GM12875 (cell line): ENCODE data around the gene ZSCAN25.
"Not testable (repeated sequence)": the region's sequence is repeated elsewhere in the genome, so short reads cannot be mapped to it uniquely, and the experiment has no call there.

ENCODE experiments used
- H3K4me3 ChIP-seq: one replicate; pipeline ENCODE4 v1.5.1; 2011; ENCODE audit warnings: low read depth, low read length, control low read depth
- TF ChIP-seq, protein P1 (sequence below): IDR thresholded peaks from 2 replicates; pipeline ENCODE4 v1.5.1; 2011; ENCODE audit warnings: low read depth, mild to moderate bottlenecking, control low read depth, inconsistent platforms, low read length, moderate library complexity, borderline replicate concordance; ENCODE audit not compliant: insufficient read depth

Gene ZSCAN25

DNA sequence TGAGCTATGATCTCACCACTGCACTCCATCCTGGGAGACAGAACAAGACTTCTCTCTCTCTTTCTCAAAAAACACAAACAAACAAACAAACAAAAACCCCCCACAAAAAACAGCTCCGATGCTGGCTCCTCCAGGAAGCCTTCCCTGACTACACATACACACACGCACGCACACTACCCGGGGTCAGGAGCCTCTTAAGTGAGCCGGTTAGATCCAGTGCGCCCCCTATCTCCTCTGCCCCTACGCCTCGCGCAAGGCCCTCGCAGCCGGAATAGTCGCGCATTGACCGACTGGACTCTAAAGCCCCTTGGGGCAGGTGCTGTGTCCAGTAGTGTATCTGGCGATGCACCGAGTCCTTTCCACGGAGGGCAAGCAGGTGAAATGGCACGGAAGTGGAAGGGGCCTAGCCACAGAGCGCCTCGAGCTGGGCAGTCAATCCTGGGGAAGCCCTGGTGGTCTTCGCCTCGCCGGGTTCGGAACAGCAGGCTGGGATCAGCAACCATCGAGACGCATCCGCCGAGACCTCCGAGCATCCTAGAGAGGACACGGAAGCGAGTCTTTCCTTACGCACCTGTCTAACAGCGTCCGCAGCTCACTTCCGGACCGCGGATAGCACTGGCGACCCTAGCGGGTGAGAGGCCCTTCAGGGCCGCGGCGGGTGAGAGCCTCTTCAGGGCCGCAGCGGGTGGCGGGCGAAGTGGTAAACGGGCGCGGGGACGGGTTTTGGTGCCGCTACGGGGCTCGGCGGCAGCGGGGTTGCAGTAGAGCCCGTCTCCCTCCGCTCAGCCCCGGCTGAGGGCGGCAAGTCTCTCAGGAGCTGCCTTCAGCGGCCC, at the start of gene ZSCAN25:
TSS of gene ZSCAN25 (plus strand) at position 588 of the 833 bp plus-strand sequence. CDS start 2,661 bp downstream, outside the sequence.
- TF ChIP-seq, protein P1, sequence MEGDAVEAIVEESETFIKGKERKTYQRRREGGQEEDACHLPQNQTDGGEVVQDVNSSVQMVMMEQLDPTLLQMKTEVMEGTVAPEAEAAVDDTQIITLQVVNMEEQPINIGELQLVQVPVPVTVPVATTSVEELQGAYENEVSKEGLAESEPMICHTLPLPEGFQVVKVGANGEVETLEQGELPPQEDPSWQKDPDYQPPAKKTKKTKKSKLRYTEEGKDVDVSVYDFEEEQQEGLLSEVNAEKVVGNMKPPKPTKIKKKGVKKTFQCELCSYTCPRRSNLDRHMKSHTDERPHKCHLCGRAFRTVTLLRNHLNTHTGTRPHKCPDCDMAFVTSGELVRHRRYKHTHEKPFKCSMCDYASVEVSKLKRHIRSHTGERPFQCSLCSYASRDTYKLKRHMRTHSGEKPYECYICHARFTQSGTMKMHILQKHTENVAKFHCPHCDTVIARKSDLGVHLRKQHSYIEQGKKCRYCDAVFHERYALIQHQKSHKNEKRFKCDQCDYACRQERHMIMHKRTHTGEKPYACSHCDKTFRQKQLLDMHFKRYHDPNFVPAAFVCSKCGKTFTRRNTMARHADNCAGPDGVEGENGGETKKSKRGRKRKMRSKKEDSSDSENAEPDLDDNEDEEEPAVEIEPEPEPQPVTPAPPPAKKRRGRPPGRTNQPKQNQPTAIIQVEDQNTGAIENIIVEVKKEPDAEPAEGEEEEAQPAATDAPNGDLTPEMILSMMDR, result peak; percentile 49; the same call in 1 of the 2 replicates

DNA sequence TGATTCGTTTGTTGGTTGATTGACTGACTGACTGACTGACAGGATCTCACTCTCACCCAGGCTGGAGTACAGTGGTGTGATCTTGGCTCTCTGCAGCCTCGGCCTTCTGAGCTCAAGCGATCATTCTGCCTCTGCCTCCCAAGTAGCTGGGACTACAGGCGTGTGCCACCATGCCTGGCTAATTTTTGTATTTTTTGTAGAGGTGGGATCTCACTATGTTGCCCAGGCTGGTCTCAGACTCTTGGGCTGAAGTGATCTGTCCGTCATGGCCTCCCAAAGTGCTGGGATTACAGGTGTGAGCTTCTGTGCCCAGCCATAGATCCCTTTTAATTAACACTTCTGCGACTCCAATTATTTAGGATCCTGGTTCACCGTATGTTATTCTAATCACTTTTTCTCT, 48.0 kb upstream of the ZSCAN25 start:
- not testable (repeated sequence) for H3K4me3 ChIP-seq

More for the DNA sequence above, at the start of gene ZSCAN25:
- H3K4me3 ChIP-seq, result peak within 1 kb of the TSS; percentile 87

DNA sequence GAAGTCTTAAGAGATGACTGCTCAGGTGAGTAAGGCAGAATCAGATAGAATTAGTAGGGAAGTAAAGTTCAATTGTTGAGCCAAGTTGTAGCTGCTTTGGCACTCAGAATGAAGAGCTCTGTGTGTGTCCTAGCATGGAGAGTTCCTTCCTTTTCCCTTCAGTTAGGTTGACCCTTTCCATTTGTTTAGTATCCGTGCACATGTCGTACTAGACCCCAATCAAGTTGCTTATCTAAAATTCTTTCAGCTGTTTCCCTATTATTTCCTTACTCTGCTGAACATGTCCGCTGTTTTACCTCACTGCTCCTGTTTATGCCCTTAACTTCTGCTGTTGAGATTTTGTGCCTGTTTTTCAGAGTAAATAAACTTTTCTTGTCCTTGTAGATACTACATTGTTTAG, 45.0 kb upstream of the ZSCAN25 start:
- TF ChIP-seq, protein P1, result no peak
- H3K4me3 ChIP-seq, result no peak overlapping the region

DNA sequence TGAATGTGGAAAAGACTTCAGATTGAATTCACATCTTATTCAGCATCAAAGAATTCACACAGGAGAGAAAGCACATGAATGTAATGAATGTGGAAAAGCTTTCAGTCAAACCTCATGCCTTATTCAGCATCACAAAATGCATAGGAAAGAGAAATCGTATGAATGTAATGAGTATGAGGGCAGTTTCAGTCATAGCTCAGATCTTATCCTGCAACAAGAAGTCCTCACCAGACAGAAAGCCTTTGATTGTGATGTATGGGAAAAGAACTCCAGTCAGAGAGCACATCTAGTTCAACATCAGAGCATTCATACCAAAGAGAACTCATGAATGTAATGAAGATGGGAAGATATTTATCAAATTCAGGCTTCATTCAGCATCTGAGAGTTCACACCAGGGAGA, 43.5 kb upstream of the ZSCAN25 start:
- TF ChIP-seq, protein P1, result no peak
- no peak overlapping the region for H3K4me3 ChIP-seq

DNA sequence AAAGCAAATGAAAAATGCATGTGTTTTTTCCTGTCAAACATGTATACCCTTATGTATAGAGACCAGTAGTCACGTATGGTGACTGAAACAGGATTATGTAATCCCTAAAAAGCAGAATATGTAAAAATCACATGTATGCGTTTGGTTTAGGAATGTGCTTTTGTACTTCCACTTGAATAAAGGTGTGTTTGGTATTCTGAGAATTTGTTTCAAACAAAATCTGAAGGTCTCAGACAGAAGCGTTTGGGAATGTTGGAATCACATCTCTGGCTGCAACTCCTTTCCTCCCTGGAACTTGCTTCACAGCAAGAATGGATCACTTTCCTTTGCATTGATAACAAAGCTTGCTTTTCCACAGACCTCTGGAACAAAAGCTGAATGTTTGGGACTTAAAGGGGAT, 40.5 kb upstream of the ZSCAN25 start:
- no peak overlapping the region for H3K4me3 ChIP-seq
- TF ChIP-seq, protein P1, result no peak

DNA sequence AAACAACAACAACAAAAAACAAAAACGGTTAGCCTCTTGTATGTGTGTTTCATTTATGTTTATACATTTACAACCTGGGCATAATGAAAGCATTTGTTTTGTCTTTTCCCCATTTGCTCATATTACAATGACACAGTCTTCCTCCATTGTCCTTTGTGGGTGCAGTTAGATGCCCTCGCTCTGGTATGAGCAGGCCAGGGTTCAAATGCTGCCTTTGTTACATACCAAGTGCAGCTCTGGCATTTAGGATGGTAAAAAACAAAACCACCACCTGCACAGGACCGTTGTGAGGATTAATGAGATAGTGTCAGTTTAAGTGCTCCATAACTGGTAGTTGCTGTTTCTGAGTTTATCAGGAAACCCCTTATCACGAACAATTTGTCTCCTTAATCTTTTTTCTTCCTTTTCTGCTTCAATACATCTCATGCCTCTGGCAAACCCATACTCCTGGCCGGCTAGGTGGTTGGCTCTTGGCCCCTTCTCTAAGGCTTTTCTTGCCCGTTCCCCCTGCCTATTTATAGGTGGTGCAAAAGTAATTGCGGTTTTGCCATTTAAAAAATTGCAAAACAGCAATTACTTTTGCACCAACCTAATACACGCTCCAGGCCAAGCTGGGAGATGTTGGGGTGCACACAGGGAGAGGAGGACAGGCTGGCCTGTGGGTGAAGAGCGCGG, 37.3 kb upstream of the ZSCAN25 start:
- peak overlapping the region; percentile 53 for H3K4me3 ChIP-seq
- TF ChIP-seq, protein P1, result no peak

DNA sequence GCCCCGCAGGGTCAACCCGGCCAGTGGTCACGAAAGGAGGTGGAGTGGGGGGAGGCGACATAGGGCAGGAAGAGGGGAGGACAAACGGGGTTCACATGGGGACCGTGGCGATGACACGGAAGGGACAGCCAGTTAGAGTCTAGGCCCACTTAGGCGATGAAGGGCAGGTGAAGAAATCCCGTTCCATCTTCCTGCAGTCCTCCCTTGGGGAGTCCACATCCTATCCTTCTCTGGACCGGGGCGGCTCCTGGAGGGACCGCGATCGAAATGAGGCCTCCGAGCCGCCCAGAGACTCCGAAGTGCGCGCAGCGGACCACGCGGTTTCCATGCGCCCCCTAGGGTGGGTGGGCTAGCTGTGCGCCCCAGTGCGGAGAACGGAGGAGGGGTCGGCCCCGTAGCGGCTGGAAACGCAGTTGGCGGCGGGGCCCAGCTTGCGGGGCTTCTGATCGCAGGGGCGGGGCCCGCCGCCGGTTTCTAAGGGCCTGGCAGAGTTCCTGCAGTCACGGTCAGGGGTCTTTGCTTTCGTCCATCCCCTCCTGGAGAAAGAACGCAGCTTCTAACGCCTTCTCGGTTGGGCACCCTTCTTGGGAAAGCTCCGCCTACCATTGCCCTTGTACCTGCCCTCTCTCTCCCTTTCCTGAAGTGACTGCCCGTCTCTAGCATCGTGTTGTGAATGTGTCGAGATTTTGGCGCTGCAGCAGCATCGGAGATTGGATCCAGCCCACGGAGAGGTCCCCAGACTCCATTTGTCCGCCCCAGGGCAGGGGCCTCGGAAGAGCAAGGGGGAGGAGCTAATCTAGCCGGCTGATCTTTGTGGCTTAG, 36.6 kb upstream of the ZSCAN25 start:
- peak overlapping the region; percentile 53 for H3K4me3 ChIP-seq
- TF ChIP-seq, protein P1, result peak; percentile 40

DNA sequence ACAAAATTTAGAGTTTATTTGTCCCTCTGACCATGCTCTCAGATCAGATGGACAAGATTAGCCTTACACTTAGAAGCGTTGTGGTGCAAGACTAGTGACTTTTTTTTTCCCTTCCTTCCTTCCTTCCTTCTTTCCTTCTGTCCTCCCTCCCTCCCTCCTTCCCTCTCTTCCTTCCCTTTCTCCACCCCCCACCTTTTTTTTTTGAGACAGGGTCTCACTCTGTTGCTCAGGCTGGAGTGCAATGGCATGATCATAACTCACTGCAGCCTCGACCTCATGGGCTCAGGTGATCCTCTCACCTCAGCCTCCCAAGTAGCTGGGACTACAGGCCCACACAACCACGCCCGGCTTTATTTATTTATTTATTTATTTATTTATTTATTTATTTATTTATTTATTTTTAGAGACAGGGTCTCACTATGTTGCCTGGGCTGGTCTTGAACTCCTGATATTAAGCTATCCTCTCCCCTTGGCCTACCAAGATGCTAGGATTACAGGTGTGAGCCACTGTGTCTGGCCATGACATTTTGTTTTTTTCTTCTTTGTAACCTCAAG, 35.9 kb upstream of the ZSCAN25 start:
- H3K4me3 ChIP-seq, result not testable (repeated sequence)
